ENCODE data around the gene SYTL3.

DNA sequence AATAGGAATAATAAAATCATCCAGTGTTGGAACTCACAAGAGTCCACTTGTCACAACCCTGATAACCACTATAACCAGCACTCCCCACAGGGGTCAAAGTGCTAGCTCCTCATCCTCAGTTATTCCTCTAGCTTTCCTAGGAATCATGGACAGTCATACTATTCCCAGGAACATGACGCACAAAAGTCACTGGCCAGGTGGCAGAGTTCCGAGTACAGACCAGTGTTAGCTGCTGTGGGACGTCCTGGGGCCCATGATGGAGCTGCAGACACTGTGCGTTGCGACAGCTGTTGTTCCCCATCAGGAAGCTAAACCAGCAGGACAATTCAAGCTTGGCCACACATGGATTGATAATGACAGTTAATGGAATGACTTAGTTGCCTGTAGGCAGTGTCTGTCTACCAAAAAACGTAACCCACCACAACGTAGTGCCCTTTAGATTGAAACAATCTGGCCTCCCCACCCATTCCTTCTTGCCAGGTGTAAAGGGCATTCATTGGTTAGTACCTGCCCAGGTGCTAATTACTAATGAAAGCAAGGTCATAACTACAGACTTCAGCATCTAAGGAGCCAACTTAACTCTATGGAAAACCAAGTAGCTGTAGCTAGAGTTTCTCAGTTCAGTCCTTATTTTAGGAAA is 151.9 kb downstream of the SYTL3 start:
- TF ChIP-seq CTCF (IDR thresholded peaks at IDR 0.05): no peak
- no peak for TF ChIP-seq POLR2A (IDR thresholded peaks at IDR 0.05)

Measured in lower leg skin (tissue), 3 donors.